Activated naive CD8-positive, alpha-beta T cell treated with anti-CD3 and anti-CD28 coated beads, Interleukin-2, amount 10 ng/mL, durations not matched to agents 7 days and 5 days (primary cell): Measurements from ENCODE around the gene GLB1L. TPM values are rescaled to one million over a fixed set of nuclear protein-coding genes. Genes with fewer than 3 reads are reported as not detected.
A peak's percentile ranks its signal among the peaks of the same experiment; 100 is the strongest.
"Not testable (repeated sequence)": the region's sequence is repeated elsewhere in the genome, so short reads cannot be mapped to it uniquely, and the experiment has no call there.

Experiments
- ATAC-seq: fragments of 150-1000 bp; cut with Tn5 transposase; one replicate; pipeline ENCODE4 v1.10.0; 2021; ENCODE audit warnings: low read depth, moderate library complexity
- POLR2A ChIA-PET: fragments of 350-600 bp; sonication (Branson Sonifier 250); formaldehyde crosslinking; loops from one replicate; lab custom pipeline; 2021; ENCODE audit warnings: antibody characterized with exemption; lab: Charles Lee
- DNase-seq: peaks from one replicate; pipeline ENCODE4 v3.0.0; 2021
- H3K27ac Mint-ChIP-seq: one replicate; pipeline ENCODE4 v1.8.0; 2022; ENCODE audit warnings: mild to moderate bottlenecking, mixed read lengths
- H3K27me3 Mint-ChIP-seq: one replicate; pipeline ENCODE4 v1.8.0; 2022; ENCODE audit warnings: mild to moderate bottlenecking, moderate library complexity, mixed read lengths
- H3K36me3 Mint-ChIP-seq: one replicate; pipeline ENCODE4 v1.8.0; 2021; ENCODE audit warnings: mild to moderate bottlenecking, mixed read lengths
- H3K4me1 Mint-ChIP-seq: one replicate; pipeline ENCODE4 v1.8.0; 2021; ENCODE audit warnings: mixed read lengths
- H3K4me3 Mint-ChIP-seq: one replicate; pipeline ENCODE4 v1.8.0; 2022; ENCODE audit warnings: mild to moderate bottlenecking, moderate library complexity, mixed read lengths
- H3K9me3 Mint-ChIP-seq: one replicate; pipeline ENCODE4 v1.8.0; 2021; ENCODE audit warnings: mixed read lengths
- total RNA-seq, 2 experiments: library from RNA; stranded (reverse); gene quantifications; one replicate each; pipeline ENCODE4 v1.2.3, GENCODE V29; 2021

Gene GLB1L
- total RNA-seq, result 1 to 10 TPM; 3.3 to 4.1 TPM

DNA sequence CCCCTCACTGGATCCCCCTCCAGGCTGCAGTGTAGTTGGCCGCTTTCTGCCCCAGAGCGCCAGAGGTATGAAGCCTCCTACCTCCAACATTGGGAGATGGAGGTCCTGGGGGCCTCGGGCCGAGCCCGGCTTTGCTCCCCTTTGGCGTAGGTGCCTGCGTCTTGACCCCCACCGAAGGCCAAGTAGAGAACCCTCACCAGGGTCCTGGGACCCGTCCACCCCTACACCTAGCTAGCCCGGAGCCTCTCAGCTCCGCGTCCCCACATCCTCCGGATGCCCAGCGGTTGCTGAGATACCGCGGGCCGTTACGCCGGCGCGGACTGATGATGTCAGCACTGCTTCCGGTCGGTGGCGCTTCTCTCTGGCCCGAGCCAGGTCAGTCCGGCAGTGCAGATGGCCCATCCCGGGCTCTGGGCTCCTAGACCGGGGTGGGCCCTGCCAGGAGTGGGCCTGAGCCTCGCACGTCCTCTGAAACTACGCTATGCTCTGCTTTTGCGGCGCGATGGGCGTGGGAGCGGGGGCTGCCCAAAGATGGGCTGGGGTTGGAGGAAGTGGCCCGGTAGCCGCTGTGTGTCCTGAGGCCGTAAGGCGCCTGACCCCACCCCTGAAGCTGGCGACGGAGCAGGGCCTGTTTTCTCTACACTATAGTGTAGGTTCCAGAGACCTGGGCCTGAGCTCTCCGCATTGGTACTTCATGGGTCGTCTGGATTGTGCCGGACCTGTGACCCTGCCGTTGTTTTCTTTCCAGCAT, at the start of gene GLB1L, which contains the start of gene STK16:
Gene GLB1L, minus strand, starts transcription at position 297 of the 751 bp plus-strand sequence. CDS start 1,871 bp downstream, outside the sequence.
Gene STK16, plus strand, starts transcription at position 332 of the 751 bp plus-strand sequence. CDS start 521 bp downstream, outside the sequence.
- POLR2A ChIA-PET, result interaction anchor here (0.5 to 2.9 kb wide), 20 partner anchors 8 to 120 kb away, joined by 3 to 38 read pairs (median 5); partner anchors contain the start of genes ABCB6, ANKZF1, ATG9A and DNAJB2
- Mint-ChIP-seq H3K27me3 (no peaks in the 10 kb centered on the region), H3K36me3 (peaks cover 30% of the 10 kb centered on the region), H3K27ac (peak within 1 kb of the TSS; percentile 90), H3K9me3 (no peaks in the 10 kb centered on the region), H3K4me1 (peaks cover 60% of the 10 kb centered on the region), H3K4me3 (peak within 1 kb of the TSS; percentile 99)
- ATAC-seq (peak; percentile 64), DNase-seq (peak; percentile 96)

DNA sequence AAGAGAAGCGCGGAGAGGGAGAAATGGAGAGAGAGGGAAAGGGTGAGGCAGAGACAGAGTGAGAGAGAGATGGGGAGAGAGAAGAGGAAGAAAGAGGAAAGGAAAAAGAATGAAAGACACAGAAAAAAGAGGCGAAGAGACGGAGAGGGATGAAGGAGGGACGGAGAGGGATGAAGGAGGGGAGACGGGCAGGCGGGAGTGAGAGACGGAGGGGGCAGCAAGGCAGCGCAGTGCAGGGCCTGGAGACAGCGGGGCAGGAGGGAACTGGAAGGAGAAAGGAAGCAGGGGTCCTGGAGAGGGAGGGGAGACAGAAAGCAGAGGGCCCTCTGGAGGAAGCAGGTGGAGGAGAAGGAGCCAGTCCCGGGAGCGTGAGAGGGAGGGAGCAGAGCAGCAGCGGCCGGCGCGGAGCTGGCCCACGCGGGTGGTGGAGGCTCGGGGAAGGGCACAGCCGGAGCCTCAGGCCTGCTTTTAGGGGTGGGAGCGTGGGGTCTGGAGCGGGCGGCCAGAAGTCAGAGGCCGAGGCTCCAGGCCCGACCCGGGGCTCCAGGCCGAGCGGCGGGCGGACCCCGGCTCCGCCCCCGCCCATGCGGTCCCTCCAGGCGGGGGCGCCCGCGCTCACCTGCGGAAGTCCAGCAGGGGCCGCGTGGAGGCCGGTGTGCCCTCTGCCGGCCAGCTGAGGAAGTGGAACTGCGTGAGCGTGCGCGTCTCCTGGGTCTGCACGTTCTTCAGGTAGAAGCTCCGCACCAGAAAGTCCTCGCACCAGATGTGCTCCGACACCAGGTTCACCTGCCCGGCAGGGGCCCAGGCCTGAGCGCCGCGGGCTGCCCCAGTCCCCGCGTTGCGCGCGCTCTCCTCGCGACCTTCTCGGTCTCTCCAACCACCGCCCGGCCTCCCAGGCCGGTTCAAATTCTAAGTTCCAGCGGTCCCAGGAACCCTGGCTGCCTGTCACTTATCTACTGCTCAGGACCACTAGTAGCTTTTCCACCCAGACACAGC, 49.4 kb upstream of the GLB1L start:
- POLR2A ChIA-PET, result interaction anchor here (0.6 to 2.8 kb wide), 17 partner anchors 8 to 148 kb away, joined by 3 to 27 read pairs (median 4); partner anchors contain the start of genes ANKZF1, ATG9A, CNPPD1 and DNAJB2
- H3K4me3 Mint-ChIP-seq, result peak overlapping the region; percentile 84
- peak overlapping the region; percentile 70 for H3K27ac Mint-ChIP-seq
- H3K9me3 Mint-ChIP-seq, result no peaks in the 10 kb centered on the region
- peaks cover 23% of the 10 kb centered on the region for H3K4me1 Mint-ChIP-seq
- ATAC-seq (peak; percentile 92), DNase-seq (peak; percentile 95)
- H3K27me3 Mint-ChIP-seq, result peaks cover 8% of the 10 kb centered on the region
- no peaks in the 10 kb centered on the region for H3K36me3 Mint-ChIP-seq

DNA sequence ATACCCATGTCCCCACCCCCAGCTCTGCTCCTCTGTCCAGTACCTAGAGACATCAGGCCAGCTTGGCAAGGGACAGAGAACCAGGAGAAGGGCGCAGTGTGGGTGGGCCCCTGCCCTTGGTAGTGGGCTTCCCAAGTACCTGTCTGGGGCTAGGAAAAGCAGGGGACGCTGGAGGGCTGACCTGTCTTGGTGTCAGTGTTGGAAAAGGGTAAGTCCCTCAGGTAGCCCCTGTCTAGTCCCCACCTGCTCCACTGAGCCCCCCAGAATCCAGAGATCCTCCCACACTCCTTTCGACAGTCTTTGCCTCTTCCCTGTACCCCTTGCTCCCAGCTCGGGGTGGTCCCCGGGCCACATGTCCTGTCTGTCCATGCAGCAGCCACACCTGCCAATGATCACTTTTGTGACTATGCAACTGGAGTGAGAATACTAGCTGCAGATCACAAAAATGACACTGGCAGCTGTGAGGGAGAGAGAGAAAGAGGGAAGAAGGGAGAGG, 48.5 kb upstream of the GLB1L start:
- Mint-ChIP-seq H3K36me3 (no peaks in the 10 kb centered on the region), H3K9me3 (no peaks in the 10 kb centered on the region), H3K27me3 (peaks cover 8% of the 10 kb centered on the region), H3K4me1 (peaks cover 19% of the 10 kb centered on the region), H3K4me3 (peak overlapping the region; percentile 84), H3K27ac (peak overlapping the region; percentile 70)
- DNase-seq (no peak), ATAC-seq (no peak)
- POLR2A ChIA-PET, result interaction anchor here (1.1 to 2.8 kb wide), 4 partner anchors 14 to 134 kb away, joined by 3 to 27 read pairs (median 13); partner anchors contain the start of genes DNAJB2, NHEJ1, TUBA4A and TUBA4B

DNA sequence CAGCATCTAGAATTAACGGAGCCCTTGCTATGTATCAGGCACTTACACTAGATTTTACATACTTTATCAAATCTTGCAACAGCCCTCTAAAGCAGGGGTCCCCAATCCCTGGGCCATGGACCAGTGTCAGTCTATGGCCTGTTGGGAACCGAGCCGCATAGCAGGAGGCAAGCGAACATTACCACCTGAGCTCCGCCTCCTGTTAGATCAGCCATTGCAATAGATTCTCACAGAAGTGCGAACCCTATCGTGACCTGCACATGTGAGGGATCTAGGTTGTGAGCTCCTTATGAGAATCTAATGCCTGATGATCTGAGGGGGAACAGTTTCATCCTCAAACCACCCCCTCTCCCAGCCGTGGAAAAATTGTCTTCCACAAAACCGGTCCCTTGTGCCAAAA, 47.4 kb upstream of the GLB1L start:
- H3K27ac Mint-ChIP-seq, result no peak overlapping the region
- ATAC-seq (no peak), DNase-seq (no peak)
- POLR2A ChIA-PET, result interaction anchor here (1.0 to 1.4 kb wide), 2 partner anchors 13 to 43 kb away, joined by 3 to 4 read pairs; partner anchors contain the start of gene DNAJB2
- H3K4me3 Mint-ChIP-seq, result no peak overlapping the region
- no peaks in the 10 kb centered on the region for H3K9me3 Mint-ChIP-seq
- peaks cover 17% of the 10 kb centered on the region for H3K4me1 Mint-ChIP-seq
- peaks cover 8% of the 10 kb centered on the region for H3K27me3 Mint-ChIP-seq
- no peaks in the 10 kb centered on the region for H3K36me3 Mint-ChIP-seq

DNA sequence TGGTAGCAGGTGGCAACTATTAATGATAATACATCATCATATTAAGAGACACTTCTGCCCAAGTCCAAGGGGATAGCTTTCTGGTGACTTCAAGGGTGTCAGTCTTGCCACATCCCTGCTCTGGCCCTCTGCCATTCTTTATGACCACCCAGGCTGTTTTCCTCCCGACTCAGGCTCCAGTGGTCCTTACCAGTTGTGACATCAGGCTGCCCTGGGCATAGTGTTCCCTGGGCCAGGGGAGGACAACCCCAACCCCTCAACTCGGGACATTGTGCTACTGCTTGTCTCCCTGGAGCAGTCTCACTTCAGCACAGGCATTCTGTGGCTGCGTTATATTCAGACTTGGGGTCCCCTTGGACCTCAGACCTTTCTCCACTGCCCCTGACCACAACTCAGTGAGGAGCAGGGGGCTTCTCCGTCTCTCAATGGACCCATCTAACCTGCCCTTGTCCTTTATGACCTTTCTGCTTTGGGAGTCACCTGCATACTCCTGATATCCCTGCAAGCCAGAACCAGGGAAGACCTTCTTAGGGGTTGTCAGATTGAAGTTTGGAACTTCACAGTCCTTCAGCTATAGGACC, 46.8 kb upstream of the GLB1L start:
- no peak for DNase-seq
- no peak for ATAC-seq
- peaks cover 15% of the 10 kb centered on the region for H3K4me1 Mint-ChIP-seq
- H3K27ac Mint-ChIP-seq, result no peak overlapping the region
- no peaks in the 10 kb centered on the region for H3K36me3 Mint-ChIP-seq
- H3K27me3 Mint-ChIP-seq, result peaks cover 8% of the 10 kb centered on the region
- POLR2A ChIA-PET, result interaction anchor here (1.0 to 1.4 kb wide), 2 partner anchors 12 to 42 kb away, joined by 3 to 4 read pairs; partner anchors contain the start of gene DNAJB2
- no peak overlapping the region for H3K4me3 Mint-ChIP-seq
- no peaks in the 10 kb centered on the region for H3K9me3 Mint-ChIP-seq

DNA sequence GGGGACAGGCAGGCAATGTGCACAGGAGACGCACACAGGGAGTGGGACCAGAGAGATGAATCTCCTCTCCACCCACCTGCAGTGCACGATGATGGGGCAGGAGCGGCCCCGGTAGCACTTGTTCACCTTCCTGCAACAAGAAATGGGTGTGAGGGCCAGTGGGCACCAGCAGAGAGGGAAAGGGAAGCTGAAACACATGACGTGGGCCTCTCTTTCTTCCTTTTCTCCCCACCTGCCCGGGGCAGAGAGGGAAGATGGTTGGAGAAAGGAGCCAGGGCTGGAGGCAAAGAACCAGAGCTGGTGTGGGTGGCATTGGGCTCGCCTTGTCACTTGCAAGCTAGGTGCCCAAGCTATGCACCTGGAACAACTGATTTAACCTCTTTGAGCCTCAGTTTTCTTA, 46.1 kb upstream of the GLB1L start:
- H3K27me3 Mint-ChIP-seq, result peaks cover 8% of the 10 kb centered on the region
- H3K27ac Mint-ChIP-seq, result no peak overlapping the region
- H3K9me3 Mint-ChIP-seq, result no peaks in the 10 kb centered on the region
- H3K4me3 Mint-ChIP-seq, result no peak overlapping the region
- no peaks in the 10 kb centered on the region for H3K36me3 Mint-ChIP-seq
- DNase-seq (no peak), ATAC-seq (no peak)
- POLR2A ChIA-PET, result interaction anchor here (0.6 kb wide), 1 partner anchor 299 kb away, joined by 3 read pairs; no protein-coding TSS in a partner anchor
- H3K4me1 Mint-ChIP-seq, result peaks cover 14% of the 10 kb centered on the region

DNA sequence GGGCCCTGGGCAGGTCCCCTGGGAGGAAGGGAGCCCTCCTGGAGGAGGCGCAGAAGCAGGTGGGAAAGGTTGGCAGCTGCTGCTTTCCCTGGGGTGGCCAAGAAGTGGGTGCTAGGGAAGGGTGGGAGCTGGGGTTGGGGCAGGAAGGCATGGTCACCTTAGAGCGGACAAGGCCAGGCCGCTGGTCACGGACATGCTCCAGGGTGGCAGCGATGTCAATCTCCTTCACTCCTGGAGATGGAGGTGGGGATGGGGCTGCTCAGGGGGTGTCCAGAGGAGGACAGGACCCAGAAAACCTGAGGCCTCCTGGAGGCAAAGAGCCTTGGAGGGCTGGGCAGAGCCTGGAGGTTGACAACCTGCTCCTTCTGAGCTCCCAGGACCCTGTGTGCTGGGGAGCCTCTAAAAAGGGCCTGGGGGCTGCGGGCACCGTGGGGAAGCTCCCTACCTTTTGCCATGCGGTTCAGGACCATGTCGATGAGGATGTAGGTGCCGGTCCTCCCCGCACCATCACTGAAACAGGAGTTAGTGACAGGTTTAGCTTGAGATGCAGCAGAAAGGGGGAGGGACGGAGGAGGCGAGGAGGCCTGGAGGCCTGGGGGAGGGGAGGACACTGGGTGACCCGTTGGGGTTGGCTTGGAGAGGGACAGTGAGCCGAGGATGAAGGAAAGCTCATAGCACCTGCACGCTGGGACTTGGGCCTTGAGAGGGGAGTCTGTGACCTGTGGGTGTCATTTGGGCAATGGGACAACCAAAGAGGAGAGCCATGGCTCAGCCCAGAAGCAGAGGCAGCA, 45.3 kb upstream of the GLB1L start:
- DNase-seq, result no peak
- POLR2A ChIA-PET, result no interaction called here
- peaks cover 12% of the 10 kb centered on the region for H3K4me1 Mint-ChIP-seq

DNA sequence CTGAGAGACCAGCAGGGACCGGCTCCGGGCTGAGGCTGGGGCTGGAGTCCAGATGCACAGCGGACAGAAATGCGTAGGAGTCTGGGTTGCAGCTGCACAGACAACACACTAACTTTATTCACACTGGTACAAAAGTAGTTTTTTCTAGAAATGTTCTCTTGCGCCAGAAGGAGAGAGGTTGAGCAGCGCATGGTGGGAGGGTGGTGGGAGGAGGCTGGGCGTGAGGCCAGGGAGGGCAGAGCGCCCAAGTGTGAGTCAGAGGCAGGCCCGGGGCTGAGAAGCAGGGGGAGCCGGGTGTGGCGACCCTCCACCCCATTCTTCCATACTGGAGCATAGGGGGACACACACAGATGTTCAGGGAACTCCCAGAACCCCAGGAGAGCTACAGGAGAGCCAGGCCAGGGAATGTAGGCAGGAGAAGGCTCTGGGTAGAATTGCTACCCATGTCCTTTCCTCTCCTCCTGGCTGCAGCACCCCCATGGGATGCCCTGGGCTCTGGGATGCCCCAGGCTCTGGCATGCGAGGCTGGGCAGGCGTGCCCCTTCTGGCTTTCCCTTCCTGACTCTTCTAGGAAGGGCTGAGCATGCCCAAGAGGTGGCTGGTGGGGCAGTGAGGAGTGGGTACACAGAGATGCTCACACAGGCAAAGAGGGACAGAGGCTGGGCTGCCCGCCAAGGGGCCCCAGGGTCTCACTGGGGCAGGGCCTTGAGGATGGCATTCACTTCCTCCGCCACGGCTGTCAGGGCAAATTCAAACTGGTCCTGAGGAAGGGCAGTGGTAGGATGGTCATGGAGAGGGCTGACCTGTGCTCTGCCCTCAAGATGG, 44.5 kb upstream of the GLB1L start:
- ATAC-seq (no peak), DNase-seq (no peak)
- Mint-ChIP-seq H3K4me3 (no peak overlapping the region), H3K27ac (no peak overlapping the region), H3K36me3 (peaks cover 1% of the 10 kb centered on the region), H3K4me1 (peaks cover 8% of the 10 kb centered on the region), H3K27me3 (peaks cover 3% of the 10 kb centered on the region), H3K9me3 (no peaks in the 10 kb centered on the region)
- POLR2A ChIA-PET, result no interaction called here

More for the DNA sequence above, 45.3 kb upstream of the GLB1L start:
- no peaks in the 10 kb centered on the region for H3K36me3 Mint-ChIP-seq
- ATAC-seq, result no peak
- H3K4me3 Mint-ChIP-seq, result no peak overlapping the region
- H3K27ac Mint-ChIP-seq, result no peak overlapping the region
- H3K27me3 Mint-ChIP-seq, result peaks cover 6% of the 10 kb centered on the region
- no peaks in the 10 kb centered on the region for H3K9me3 Mint-ChIP-seq

DNA sequence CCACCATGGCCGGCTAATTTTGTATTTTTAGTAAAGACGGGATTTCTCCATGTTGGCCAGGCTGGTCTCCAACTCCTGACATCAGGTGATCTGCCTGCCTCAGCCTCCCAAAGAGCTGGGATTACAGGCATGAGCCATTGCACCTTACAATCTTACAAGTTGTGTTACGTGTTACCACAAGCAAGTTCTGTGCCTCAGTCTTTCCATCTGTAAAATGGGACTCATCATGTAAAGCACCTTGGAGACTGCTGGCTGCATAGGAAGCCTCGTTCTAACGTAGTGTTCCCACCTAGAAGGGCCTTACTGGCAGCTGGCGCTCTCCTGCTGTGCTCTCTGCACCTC, 43.9 kb upstream of the GLB1L start:
- H3K4me3 Mint-ChIP-seq, result no peak overlapping the region
- no peak for ATAC-seq
- peaks cover 1% of the 10 kb centered on the region for H3K36me3 Mint-ChIP-seq
- peaks cover 3% of the 10 kb centered on the region for H3K27me3 Mint-ChIP-seq
- peaks cover 4% of the 10 kb centered on the region for H3K4me1 Mint-ChIP-seq
- POLR2A ChIA-PET, result no interaction called here
- no peaks in the 10 kb centered on the region for H3K9me3 Mint-ChIP-seq
- no peak for DNase-seq
- no peak overlapping the region for H3K27ac Mint-ChIP-seq

DNA sequence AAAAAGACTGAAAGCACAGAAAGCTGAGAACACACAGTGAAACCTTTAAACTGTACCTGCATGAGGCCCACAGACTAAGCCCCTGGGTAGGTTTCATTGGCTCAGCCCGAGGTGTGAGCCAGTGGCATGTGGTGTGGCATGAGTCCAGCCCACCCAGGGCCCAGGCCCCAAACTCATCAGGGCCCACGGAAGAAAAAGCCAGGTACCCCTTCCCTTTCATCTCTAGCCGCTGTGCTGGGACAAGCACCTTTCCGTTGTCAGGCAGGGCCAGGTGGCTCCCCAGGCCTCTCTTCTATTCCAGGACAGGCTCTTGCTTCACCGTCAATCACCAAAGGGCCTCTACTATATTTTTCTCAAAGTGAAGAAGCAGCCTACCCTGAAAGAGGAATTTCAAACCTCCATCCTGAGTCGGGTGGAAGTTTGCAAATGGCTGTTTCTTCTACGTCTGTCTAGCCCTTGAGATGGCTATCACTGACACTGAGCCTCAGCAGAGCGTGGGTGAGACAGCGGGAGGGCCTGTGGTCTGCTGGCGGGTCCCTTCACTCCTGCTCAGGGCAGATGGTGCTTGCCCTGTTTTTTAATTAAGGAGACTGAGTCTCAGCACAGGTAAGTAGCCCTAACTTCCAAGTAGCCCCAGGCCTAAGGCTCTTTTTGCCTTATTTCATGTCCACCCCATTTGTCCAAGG, 42.5 kb upstream of the GLB1L start:
- H3K27ac Mint-ChIP-seq, result no peak overlapping the region
- H3K27me3 Mint-ChIP-seq, result peaks cover 2% of the 10 kb centered on the region
- no peak overlapping the region for H3K4me3 Mint-ChIP-seq
- no peak for DNase-seq
- ATAC-seq, result no peak
- H3K36me3 Mint-ChIP-seq, result peaks cover 6% of the 10 kb centered on the region
- H3K4me1 Mint-ChIP-seq, result peaks cover 1% of the 10 kb centered on the region
- POLR2A ChIA-PET, result interaction anchor here (1.4 kb wide), 1 partner anchor 34 kb away, joined by 5 read pairs; the partner anchor contains the start of gene TUBA4A
- no peaks in the 10 kb centered on the region for H3K9me3 Mint-ChIP-seq

DNA sequence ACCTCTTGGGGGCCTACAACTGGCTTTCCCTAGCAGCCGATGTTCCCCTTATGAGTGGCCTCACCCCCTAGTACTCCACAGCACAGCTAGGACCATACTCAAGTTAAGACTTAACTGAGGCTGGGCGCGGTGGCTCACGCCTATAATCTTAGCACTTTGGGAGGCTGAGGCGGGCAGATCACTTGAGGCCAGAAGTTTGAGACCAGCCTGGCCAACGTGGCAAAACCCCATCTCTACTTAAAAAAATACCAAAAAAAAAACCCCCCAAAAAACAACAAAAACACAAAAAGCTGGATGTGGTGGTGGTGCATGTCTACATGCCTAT, 41.8 kb upstream of the GLB1L start:
- not testable (repeated sequence) for H3K27ac Mint-ChIP-seq, H3K9me3 Mint-ChIP-seq, H3K27me3 Mint-ChIP-seq, H3K36me3 Mint-ChIP-seq, H3K4me1 Mint-ChIP-seq, DNase-seq, ATAC-seq, H3K4me3 Mint-ChIP-seq
- POLR2A ChIA-PET, result interaction anchor here (1.4 kb wide), 2 partner anchors 8 to 33 kb away, joined by 3 to 5 read pairs; partner anchors contain the start of gene TUBA4A
